Caco-2 (cell line): ENCODE measurements around the gene PCDHA4. TPM values are rescaled to one million over a fixed set of nuclear protein-coding genes. Genes with fewer than 3 reads are reported as not detected.
"Not testable (repeated sequence)": the region's sequence is repeated elsewhere in the genome, so short reads cannot be mapped to it uniquely, and the experiment has no call there.

ENCODE experiments used
- BruUV-seq: library from RNA; stranded (reverse); fragments of 400-500 nt; replicated peaks from 2 replicates; lab custom pipeline; 2021; lab: Mats Ljungman, UMichigan
- CTCF ChIA-PET: fragments of 300-600 bp; sonication (Branson Sonifier 250); formaldehyde crosslinking; loops from one replicate; lab custom pipeline; 2022; ENCODE audit warnings: antibody characterized with exemption; lab: Charles Lee
- POLR2A ChIA-PET: fragments of 300-600 bp; sonication (Branson Sonifier 250); formaldehyde crosslinking; loops from one replicate; lab custom pipeline; 2022; ENCODE audit warnings: antibody characterized with exemption; lab: Charles Lee
- DNase-seq, 2 experiments: peaks; one replicate each; pipeline versions ENCODE4 v3.0.0 to v3.0.0-alpha.2; 2020 to 2022
- H3K27me3 ChIP-seq: replicated peaks from 2 replicates; pipeline ENCODE4 v1.6.0; 2011; ENCODE audit warnings: low read length; ENCODE audit not compliant: control insufficient read depth, insufficient read depth
- H3K36me3 ChIP-seq: 2 replicates; pipeline ENCODE4 v1.5.1; 2011; ENCODE audit warnings: low read length; ENCODE audit not compliant: control insufficient read depth, insufficient read depth
- H3K4me1 ChIP-seq: fragments of 250-450 bp; sonication (Bioruptor Pico); 2 replicates; pipeline ENCODE4 v1.5.1; 2020; ENCODE audit warnings: mild to moderate bottlenecking
- H3K4me3 ChIP-seq: 2 replicates; pipeline ENCODE4 v1.5.1; 2011; ENCODE audit warnings: low read depth, mild to moderate bottlenecking, control low read depth, low read length
- H3K9me3 ChIP-seq: fragments of 250-450 bp; sonication (Bioruptor Pico); 2 replicates; pipeline ENCODE4 v1.5.1; 2020; ENCODE audit warnings: mild to moderate bottlenecking, moderate library complexity
- H3K27ac Mint-ChIP-seq: one replicate; pipeline ENCODE4 v1.8.0; 2022; ENCODE audit warnings: mixed read lengths; ENCODE audit not compliant: unreplicated experiment
- H3K27me3 Mint-ChIP-seq: one replicate; pipeline ENCODE4 v1.8.0; 2022; ENCODE audit warnings: mixed read lengths; ENCODE audit not compliant: insufficient read depth, unreplicated experiment
- H3K36me3 Mint-ChIP-seq: one replicate; pipeline ENCODE4 v1.8.0; 2022; ENCODE audit warnings: mild to moderate bottlenecking, mixed read lengths; ENCODE audit not compliant: insufficient read depth, unreplicated experiment
- H3K4me1 Mint-ChIP-seq: one replicate; pipeline ENCODE4 v1.8.0; 2022; ENCODE audit warnings: low read depth, mixed read lengths; ENCODE audit not compliant: unreplicated experiment
- H3K4me3 Mint-ChIP-seq: one replicate; pipeline ENCODE4 v1.8.0; 2022; ENCODE audit warnings: mild to moderate bottlenecking, moderate library complexity, mixed read lengths; ENCODE audit not compliant: unreplicated experiment
- H3K9me3 Mint-ChIP-seq: one replicate; pipeline ENCODE4 v1.8.0; 2022; ENCODE audit warnings: mixed read lengths; ENCODE audit not compliant: unreplicated experiment
- intact Hi-C: fragments of 100-400 bp; cut with micrococcal nuclease; formaldehyde crosslinking; loops from one replicate; pipeline ENCODE4 v1.10.0; 2022; ENCODE audit not compliant: unreplicated experiment
- total RNA-seq: library from RNA; stranded (reverse); gene quantifications from 2 replicates; pipeline ENCODE4 v1.2.3, GENCODE V29; 2022
- TF ChIP-seq, protein P1 (sequence below), 2 experiments: fragments of 200-600 bp in 1 of 2; IDR thresholded peaks; 1 replicate in 1 of 2; 2 replicates in 1 of 2; pipeline versions ENCODE4 v1.5.1 to v1.8.0; 2011 to 2022; ENCODE audit warnings: antibody characterized with exemption in 1 of 2, control low read depth in 1 of 2, inconsistent platforms in 1 of 2, low read depth in 1 of 2, low read length in 1 of 2, mild to moderate bottlenecking in 1 of 2, moderate library complexity in 1 of 2; ENCODE audit not compliant: insufficient read depth in 1 of 2, severe bottlenecking in 1 of 2, unreplicated experiment in 1 of 2

The PCDHA4 gene
- total RNA-seq, 1 experiment from 2014 or later = 0.07 TPM

DNA sequence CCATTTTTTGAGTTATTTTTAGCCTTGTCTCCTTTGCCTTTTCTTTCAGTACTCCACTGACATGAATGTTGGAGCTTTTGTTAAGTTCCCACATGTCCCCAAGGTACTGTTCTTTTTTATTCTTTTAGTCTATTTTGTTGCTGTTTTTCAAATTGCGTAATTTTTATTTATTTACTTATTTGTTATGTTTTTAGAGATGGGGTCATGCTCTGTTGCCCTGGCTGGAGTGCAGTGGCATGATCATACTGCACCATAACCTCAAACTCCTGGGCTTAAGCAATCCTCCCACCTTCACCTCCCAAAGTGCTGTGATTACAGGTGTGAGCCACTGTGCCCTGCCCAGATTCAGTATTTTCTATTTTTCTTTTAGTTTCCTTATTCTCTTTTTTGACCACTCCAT lies 26.4 kb upstream of the PCDHA4 start:
- ChIA-PET POLR2A (no interaction called here), CTCF (no interaction called here)
- Histone ChIP-seq H3K9me3 (peaks cover 27% of the 10 kb centered on the region), H3K27me3 (no peaks in the 10 kb centered on the region), H3K4me1 (no peaks in the 10 kb centered on the region), H3K4me3 (no peak overlapping the region), H3K36me3 (no peaks in the 10 kb centered on the region)
- no TSS peak for BruUV-seq
- Mint-ChIP-seq H3K36me3 (no peaks in the 10 kb centered on the region), H3K27ac (no peak overlapping the region), H3K4me3 (no peak overlapping the region), H3K27me3 (no peaks in the 10 kb centered on the region), H3K4me1 (no peaks in the 10 kb centered on the region), H3K9me3 (peaks cover 72% of the 10 kb centered on the region)
- TF ChIP-seq, protein P1, sequence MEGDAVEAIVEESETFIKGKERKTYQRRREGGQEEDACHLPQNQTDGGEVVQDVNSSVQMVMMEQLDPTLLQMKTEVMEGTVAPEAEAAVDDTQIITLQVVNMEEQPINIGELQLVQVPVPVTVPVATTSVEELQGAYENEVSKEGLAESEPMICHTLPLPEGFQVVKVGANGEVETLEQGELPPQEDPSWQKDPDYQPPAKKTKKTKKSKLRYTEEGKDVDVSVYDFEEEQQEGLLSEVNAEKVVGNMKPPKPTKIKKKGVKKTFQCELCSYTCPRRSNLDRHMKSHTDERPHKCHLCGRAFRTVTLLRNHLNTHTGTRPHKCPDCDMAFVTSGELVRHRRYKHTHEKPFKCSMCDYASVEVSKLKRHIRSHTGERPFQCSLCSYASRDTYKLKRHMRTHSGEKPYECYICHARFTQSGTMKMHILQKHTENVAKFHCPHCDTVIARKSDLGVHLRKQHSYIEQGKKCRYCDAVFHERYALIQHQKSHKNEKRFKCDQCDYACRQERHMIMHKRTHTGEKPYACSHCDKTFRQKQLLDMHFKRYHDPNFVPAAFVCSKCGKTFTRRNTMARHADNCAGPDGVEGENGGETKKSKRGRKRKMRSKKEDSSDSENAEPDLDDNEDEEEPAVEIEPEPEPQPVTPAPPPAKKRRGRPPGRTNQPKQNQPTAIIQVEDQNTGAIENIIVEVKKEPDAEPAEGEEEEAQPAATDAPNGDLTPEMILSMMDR (IDR thresholded peaks at IDR 0.05; ENCODE audit: insufficient read depth in 1 of 2, low read depth in 1 of 2, low read length in 1 of 2, severe bottlenecking in 1 of 2, unreplicated experiment in 1 of 2) = no peak
- intact Hi-C loops = no loop called here
- no peak for DNase-seq

DNA sequence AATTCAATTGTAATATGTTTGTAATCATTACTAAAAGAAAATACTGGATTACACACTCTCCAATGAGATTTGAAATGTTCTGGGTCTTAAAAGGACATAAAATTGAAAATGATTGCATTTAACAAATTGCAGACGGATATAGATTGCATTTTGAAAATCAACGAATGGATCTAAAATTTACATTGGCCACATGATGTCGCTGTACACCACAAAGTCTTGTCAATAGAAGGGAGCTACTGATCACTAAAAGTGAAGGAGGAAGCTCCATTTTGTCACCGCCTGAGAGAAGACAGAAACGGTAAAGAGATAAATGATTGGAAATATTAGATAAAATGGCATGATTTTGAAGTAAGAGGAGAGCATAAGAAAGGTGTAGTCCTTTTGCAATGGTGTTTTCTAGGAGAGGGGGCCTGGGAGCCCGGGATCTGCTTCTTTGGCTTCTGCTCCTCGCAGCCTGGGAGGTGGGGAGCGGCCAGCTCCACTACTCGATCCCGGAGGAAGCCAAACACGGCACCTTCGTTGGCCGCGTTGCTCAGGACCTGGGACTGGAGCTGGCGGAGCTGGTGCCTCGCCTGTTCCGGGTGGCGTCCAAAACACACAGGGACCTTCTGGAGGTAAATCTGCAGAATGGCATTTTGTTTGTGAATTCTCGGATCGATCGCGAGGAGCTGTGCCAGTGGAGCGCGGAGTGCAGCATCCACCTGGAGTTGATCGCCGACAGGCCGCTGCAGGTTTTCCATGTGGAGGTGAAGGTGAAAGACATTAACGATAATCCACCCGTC lies 20.8 kb upstream of the PCDHA4 start, which contains the start of gene PCDHA1:
PCDHA1 (plus strand) TSS at position 236 of the 782 bp plus-strand sequence.
- Histone ChIP-seq H3K4me3 (no peak within 1 kb of the TSS), H3K36me3 (no peaks in the 10 kb centered on the region), H3K4me1 (no peaks in the 10 kb centered on the region), H3K9me3 (peaks cover 26% of the 10 kb centered on the region), H3K27me3 (no peaks in the 10 kb centered on the region)
- Mint-ChIP-seq H3K36me3 (no peaks in the 10 kb centered on the region), H3K27me3 (no peaks in the 10 kb centered on the region), H3K4me3 (no peak within 1 kb of the TSS), H3K27ac (no peak within 1 kb of the TSS), H3K9me3 (peaks cover 27% of the 10 kb centered on the region), H3K4me1 (no peaks in the 10 kb centered on the region)
- no TSS peak for BruUV-seq
- TF ChIP-seq, protein P1 (IDR thresholded peaks at IDR 0.05; ENCODE audit: insufficient read depth in 1 of 2, low read depth in 1 of 2, low read length in 1 of 2, severe bottlenecking in 1 of 2, unreplicated experiment in 1 of 2) = no peak
- ChIA-PET CTCF (interaction anchor here (0.7 kb wide), 1 partner anchor 255 kb away, joined by 3 read pairs; no protein-coding TSS in a partner anchor), POLR2A (no interaction called here)
- intact Hi-C loops = no loop called here
- no peak for DNase-seq

DNA sequence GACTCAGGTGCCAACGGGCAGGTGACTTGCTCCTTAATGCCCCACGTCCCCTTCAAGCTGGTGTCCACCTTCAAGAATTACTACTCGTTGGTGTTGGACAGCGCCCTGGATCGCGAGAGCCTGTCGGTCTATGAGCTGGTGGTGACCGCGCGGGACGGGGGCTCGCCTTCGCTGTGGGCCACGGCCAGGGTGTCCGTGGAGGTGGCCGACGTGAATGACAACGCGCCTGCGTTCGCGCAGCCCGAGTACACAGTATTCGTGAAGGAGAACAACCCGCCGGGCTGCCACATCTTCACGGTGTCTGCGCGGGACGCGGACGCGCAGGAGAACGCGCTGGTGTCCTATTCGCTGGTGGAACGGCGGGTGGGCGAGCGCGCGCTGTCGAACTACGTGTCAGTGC lies 19.4 kb upstream of the PCDHA4 start:
- H3K4me3 Mint-ChIP-seq, H3K27ac Mint-ChIP-seq, H3K27me3 Mint-ChIP-seq, H3K27me3 ChIP-seq, H3K4me1 Mint-ChIP-seq, DNase-seq, H3K36me3 Mint-ChIP-seq, H3K4me3 ChIP-seq, intact Hi-C loops, CTCF ChIA-PET, H3K36me3 ChIP-seq, POLR2A ChIA-PET, BruUV-seq, H3K4me1 ChIP-seq: not testable (repeated sequence)
- peaks cover 17% of the 10 kb centered on the region; the same call in 1 of the 2 replicates for H3K9me3 ChIP-seq
- peaks cover 22% of the 10 kb centered on the region for H3K9me3 Mint-ChIP-seq

DNA sequence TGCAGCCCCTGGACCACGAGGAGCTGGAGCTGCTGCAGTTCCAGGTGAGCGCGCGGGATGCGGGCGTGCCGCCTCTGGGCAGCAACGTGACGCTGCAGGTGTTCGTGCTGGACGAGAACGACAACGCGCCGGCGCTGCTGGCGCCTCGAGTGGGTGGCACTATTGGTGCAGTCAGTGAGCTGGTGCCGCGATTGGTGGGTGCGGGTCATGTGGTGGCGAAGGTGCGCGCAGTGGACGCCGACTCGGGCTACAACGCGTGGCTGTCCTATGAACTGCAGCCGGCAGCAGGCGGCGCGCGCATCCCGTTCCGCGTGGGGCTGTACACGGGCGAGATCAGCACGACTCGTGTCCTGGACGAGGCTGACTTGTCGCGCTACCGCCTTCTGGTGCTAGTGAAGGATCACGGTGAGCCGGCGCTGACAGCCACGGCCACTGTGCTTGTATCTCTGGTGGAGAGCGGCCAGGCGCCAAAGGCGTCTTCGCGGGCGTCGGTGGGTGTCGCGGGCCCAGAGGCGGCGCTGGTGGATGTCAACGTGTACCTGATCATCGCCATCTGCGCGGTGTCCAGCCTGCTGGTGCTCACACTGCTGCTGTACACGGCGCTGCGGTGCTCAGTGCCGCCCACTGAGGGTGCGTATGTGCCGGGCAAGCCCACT lies 18.9 kb upstream of the PCDHA4 start:
- H3K4me3 Mint-ChIP-seq, H3K36me3 ChIP-seq, H3K4me1 ChIP-seq, H3K27me3 ChIP-seq, POLR2A ChIA-PET, H3K27ac Mint-ChIP-seq, H3K4me3 ChIP-seq, H3K36me3 Mint-ChIP-seq, intact Hi-C loops, DNase-seq, H3K4me1 Mint-ChIP-seq, CTCF ChIA-PET, BruUV-seq, H3K27me3 Mint-ChIP-seq: not testable (repeated sequence)
- peaks cover 16% of the 10 kb centered on the region; the same call in 1 of the 2 replicates for H3K9me3 ChIP-seq
- H3K9me3 Mint-ChIP-seq = peaks cover 25% of the 10 kb centered on the region
